HG03066 (cell line): ENCODE data around the gene POLR2B.

Experiments used
- ATAC-seq: cut with Tn5 transposase; IDR thresholded peaks from one replicate; pipeline ENCODE4 v1.9.1; 2021; ENCODE audit warnings: low read depth; ENCODE audit not compliant: unreplicated experiment

POLR2B gene

DNA sequence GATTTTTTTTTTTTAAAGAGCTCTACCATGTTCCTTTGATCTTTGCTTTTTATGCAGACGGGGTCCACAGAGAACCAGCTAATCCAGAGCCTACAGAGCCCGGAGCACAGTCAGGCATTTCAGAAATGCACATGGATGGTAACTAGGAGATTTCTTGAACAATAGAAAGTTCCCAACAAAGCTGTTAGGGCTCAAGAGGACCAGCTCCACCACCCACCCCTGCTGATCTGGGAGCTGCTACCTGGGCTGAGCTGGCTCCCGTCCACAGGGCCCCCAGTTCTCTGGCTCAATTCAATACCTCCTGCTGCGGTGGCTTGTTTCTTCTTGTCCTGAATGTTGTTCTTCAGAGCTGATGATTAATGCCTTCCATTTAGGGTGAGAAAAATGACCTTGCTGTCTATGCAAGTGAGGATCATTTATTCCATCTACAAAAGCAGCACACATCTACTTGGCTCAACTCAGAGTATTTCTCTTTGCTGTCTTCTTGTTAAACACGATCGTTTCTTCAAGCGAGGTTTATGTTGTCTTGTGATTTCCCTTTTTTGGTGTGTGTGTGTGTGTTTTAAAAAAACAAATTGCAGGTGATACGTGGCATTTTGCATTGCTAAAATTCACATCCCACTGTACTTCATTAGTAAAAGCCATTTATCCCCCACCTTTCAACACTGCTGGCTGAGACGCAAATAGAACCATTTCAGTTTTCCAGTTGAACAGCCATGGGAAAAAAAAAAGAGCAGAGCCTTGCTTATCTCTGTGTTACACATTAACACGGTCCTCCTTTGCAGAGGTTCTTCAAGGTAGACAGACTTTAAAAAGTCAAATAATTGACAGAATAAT, 100.2 kb downstream of the POLR2B start:
- ATAC-seq: no peak
